ENCODE results near the gene MICU2.
A peak's percentile ranks its signal among the peaks of the same experiment; 100 is the strongest.

Gene MICU2

GRCh38 chr13:21478881-21479808, 124.8 kb downstream of the MICU2 start:
- DNase-seq, result peak; percentile 61

GRCh38 chr13:21476893-21477472, 127.0 kb downstream of the MICU2 start:
- DNase-seq, result peak; percentile 28

GRCh38 chr13:21475115-21475514, 128.9 kb downstream of the MICU2 start:
- DNase-seq, result no peak

- DNase-seq, result no peak
These were observed 133.2 kb downstream of the MICU2 start for GRCh38 chr13:21470785-21471184.

- DNase-seq, result no peak
These were observed 137.4 kb downstream of the MICU2 start for GRCh38 chr13:21466527-21466926.

- DNase-seq, result no peak
These were observed 138.2 kb downstream of the MICU2 start for GRCh38 chr13:21465710-21466160.

GRCh38 chr13:21463424-21463823, 140.5 kb downstream of the MICU2 start:
- DNase-seq, result no peak

GRCh38 chr13:21461131-21461530, 142.8 kb downstream of the MICU2 start:
- DNase-seq, result no peak

- DNase-seq, result peak; percentile 23
These were observed 144.9 kb downstream of the MICU2 start, which contains the start of gene ZDHHC20 for GRCh38 chr13:21458813-21459701. TSS of gene ZDHHC20 (minus strand) at chr13:21459303. CDS start at chr13:21459171, 132 bp downstream.

- DNase-seq, result peak; percentile 7
These were observed 145.5 kb downstream of the MICU2 start for GRCh38 chr13:21458451-21458812.

GRCh38 chr13:21453387-21454081, 150.4 kb downstream of the MICU2 start:
- no peak for DNase-seq

- DNase-seq, result no peak
These were observed 153.0 kb downstream of the MICU2 start for GRCh38 chr13:21450936-21451335.

- DNase-seq, result no peak
These were observed 157.3 kb downstream of the MICU2 start for GRCh38 chr13:21446656-21447055.

- no peak for DNase-seq
These were observed 158.2 kb downstream of the MICU2 start for GRCh38 chr13:21445759-21446158.

GRCh38 chr13:21443171-21443570, 160.8 kb downstream of the MICU2 start:
- no peak for DNase-seq
